ENCODE data around the gene ARHGAP24. TPM values are rescaled to one million over a fixed set of nuclear protein-coding genes. Genes with fewer than 3 reads are reported as not detected.

The ARHGAP24 gene
- polyA plus RNA-seq, 3 donors = 12.5 to 32.0 (median 18.8) TPM

DNA sequence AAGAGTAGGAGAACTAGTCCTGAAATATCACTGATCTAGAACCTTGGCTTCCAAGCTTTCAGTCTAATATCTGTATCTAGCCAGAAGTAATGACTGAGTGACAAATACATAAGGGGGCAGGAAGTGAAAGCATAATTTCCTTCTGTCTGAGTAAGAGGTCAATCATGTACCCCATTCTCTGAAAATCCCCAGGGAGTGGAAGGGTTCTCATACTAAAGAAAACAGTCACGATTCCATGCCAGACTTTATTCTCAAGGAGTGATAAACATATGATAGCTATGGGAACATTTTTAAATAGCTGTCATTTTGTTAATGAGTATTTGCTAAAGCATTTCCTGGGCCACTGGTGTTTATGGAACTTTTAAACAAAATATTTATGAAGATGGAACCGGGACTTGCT, 308.5 kb downstream of the ARHGAP24 start:
- H3K9me3 Mint-ChIP-seq = no peaks in the 10 kb centered on the region

DNA sequence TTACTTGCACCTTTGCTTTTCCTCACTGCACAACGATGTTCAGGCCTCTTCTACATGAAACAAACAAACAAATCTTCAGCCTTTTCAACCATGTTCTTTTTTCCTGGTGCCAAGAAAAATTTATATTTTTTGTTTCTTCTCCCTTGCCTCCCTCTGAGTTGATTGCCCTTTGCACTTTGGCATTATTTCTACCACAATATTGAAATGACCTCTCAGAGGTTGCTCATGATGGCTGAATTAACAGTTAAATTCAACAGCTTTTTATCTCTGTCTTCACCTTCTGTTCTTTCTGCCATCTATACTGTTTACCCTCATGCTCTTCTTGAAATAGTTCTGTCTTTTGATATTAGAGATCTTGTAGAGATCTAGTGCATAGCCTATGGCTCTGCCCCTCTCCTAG, 308.9 kb downstream of the ARHGAP24 start:
- H3K9me3 ChIP-seq (replicated peaks in 1 of 2; ENCODE audit: control insufficient read depth in 1 of 2, insufficient read depth in 1 of 2, low read length in 2 of 2) = no peaks in the 10 kb centered on the region
- H4K20me1 ChIP-seq (ENCODE audit: insufficient read depth, low read length) = peaks cover 29% of the 10 kb centered on the region
- no peak for DNase-seq
- WGBS (ENCODE audit: insufficient coverage) = 91% methylated on average over 1 of the region's 1 CpG
- no peaks in the 10 kb centered on the region for H3K79me2 ChIP-seq (ENCODE audit: insufficient read depth, low read length)
- H3K27ac ChIP-seq (ENCODE audit: low read depth in 1 of 2, low read length in 2 of 2) = no peak overlapping the region
- no peaks in the 10 kb centered on the region for H3K27me3 ChIP-seq (ENCODE audit: control insufficient read depth in 2 of 2, insufficient read depth in 2 of 2, low read length in 2 of 2)
- H3K4me3 Mint-ChIP-seq = no peak overlapping the region
- no peak overlapping the region for H3K4me3 ChIP-seq (replicated peaks in 1 of 3; ENCODE audit: low read depth in 2 of 3, low read length in 3 of 3)
- no peaks in the 10 kb centered on the region for H3K9me3 Mint-ChIP-seq
- no peaks in the 10 kb centered on the region for H3K36me3 ChIP-seq (replicated peaks in 1 of 2; ENCODE audit: control insufficient read depth in 1 of 2, insufficient read depth in 2 of 2, low read length in 2 of 2)
- no peak overlapping the region for H3K27ac Mint-ChIP-seq
- no peak overlapping the region for H2AFZ ChIP-seq (ENCODE audit: insufficient read depth, low read depth, low read length, poor library complexity, severe bottlenecking)
- H3K27me3 Mint-ChIP-seq (ENCODE audit: low read depth in 3 of 3) = no peaks in the 10 kb centered on the region
- H3K9ac ChIP-seq (ENCODE audit: insufficient read depth, low read length, poor library complexity, severe bottlenecking) = no peak overlapping the region
- intact Hi-C loops (cut with micrococcal nuclease) = no loop called here
- no peaks in the 10 kb centered on the region for H3K4me1 Mint-ChIP-seq
- TF ChIP-seq, protein P1, sequence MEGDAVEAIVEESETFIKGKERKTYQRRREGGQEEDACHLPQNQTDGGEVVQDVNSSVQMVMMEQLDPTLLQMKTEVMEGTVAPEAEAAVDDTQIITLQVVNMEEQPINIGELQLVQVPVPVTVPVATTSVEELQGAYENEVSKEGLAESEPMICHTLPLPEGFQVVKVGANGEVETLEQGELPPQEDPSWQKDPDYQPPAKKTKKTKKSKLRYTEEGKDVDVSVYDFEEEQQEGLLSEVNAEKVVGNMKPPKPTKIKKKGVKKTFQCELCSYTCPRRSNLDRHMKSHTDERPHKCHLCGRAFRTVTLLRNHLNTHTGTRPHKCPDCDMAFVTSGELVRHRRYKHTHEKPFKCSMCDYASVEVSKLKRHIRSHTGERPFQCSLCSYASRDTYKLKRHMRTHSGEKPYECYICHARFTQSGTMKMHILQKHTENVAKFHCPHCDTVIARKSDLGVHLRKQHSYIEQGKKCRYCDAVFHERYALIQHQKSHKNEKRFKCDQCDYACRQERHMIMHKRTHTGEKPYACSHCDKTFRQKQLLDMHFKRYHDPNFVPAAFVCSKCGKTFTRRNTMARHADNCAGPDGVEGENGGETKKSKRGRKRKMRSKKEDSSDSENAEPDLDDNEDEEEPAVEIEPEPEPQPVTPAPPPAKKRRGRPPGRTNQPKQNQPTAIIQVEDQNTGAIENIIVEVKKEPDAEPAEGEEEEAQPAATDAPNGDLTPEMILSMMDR (IDR thresholded peaks at IDR 0.05) = no peak
- H3K4me1 ChIP-seq (ENCODE audit: control insufficient read depth in 1 of 2, insufficient read depth in 2 of 2, low read length in 2 of 2) = no peaks in the 10 kb centered on the region
- H3K4me2 ChIP-seq (replicated peaks; ENCODE audit: extremely low read depth, low read length, poor library complexity, severe bottlenecking) = no peak overlapping the region
- H3K36me3 Mint-ChIP-seq = peaks cover 0 to 7% of the 10 kb centered on the region in 2 donors

More for the DNA sequence above, 308.5 kb downstream of the ARHGAP24 start:
- 100% methylated on average over 1 of the region's 2 CpGs for WGBS (ENCODE audit: insufficient coverage)
- Histone ChIP-seq H2AFZ (ENCODE audit: insufficient read depth, low read depth, low read length, poor library complexity, severe bottlenecking) (no peak overlapping the region), H3K4me3 (replicated peaks in 1 of 3; ENCODE audit: low read depth in 2 of 3, low read length in 3 of 3) (no peak overlapping the region), H3K27ac (ENCODE audit: low read depth in 1 of 2, low read length in 2 of 2) (no peak overlapping the region), H3K4me2 (replicated peaks; ENCODE audit: extremely low read depth, low read length, poor library complexity, severe bottlenecking) (no peak overlapping the region), H3K79me2 (ENCODE audit: insufficient read depth, low read length) (no peaks in the 10 kb centered on the region), H3K27me3 (ENCODE audit: control insufficient read depth in 2 of 2, insufficient read depth in 2 of 2, low read length in 2 of 2) (no peaks in the 10 kb centered on the region), H3K9me3 (replicated peaks in 1 of 2; ENCODE audit: control insufficient read depth in 1 of 2, insufficient read depth in 1 of 2, low read length in 2 of 2) (no peaks in the 10 kb centered on the region), H4K20me1 (ENCODE audit: insufficient read depth, low read length) (peaks cover 27% of the 10 kb centered on the region), H3K36me3 (replicated peaks in 1 of 2; ENCODE audit: control insufficient read depth in 1 of 2, insufficient read depth in 2 of 2, low read length in 2 of 2) (no peaks in the 10 kb centered on the region), H3K4me1 (ENCODE audit: control insufficient read depth in 1 of 2, insufficient read depth in 2 of 2, low read length in 2 of 2) (peaks cover 0 to 2% of the 10 kb centered on the region in 2 donors), H3K9ac (ENCODE audit: insufficient read depth, low read length, poor library complexity, severe bottlenecking) (no peak overlapping the region)
- no peak for DNase-seq
- intact Hi-C loops (cut with micrococcal nuclease) = no loop called here
- Mint-ChIP-seq H3K27me3 (ENCODE audit: low read depth in 3 of 3) (no peaks in the 10 kb centered on the region), H3K27ac (no peak overlapping the region), H3K4me3 (no peak overlapping the region), H3K36me3 (peaks cover 0 to 7% of the 10 kb centered on the region in 2 donors), H3K4me1 (peaks cover 3% of the 10 kb centered on the region)
- TF ChIP-seq, protein P1 (IDR thresholded peaks at IDR 0.05) = no peak

Measured in CD14-positive monocyte (primary cell).